NCI-H2081 treated with DMSO at 0.1 percent for 48 hours (cell line): Measurements from ENCODE around the gene HACD1.
"Not testable (repeated sequence)": the region's sequence is repeated elsewhere in the genome, so short reads cannot be mapped to it uniquely, and the experiment has no call there.

Source experiments
- DNase-seq: peaks from one replicate; lab custom pipeline; 2025; lab: John Stamatoyannopoulos, UW

HACD1 gene

DNA sequence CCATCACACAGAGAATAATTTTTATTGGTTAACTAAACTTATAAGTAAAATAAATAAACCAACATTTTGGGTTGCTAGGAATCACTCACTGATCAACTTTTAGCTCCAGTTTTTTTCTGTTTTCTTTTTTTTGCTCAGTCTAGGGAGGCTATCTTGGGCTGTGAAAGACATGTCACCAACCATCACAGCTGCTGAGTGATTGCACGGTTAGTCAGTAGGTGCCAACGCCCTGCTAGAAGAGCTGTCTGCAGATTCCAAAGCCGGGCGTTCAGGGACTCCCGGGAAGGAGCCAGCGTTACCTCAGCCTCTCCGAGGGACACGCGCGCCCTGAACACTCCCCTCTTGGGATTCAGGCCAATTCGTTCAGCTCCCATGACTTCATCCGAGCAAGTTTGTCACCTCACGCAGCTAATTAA lies 26.2 kb upstream of the HACD1 start:
- DNase-seq: peak; percentile 67

DNA sequence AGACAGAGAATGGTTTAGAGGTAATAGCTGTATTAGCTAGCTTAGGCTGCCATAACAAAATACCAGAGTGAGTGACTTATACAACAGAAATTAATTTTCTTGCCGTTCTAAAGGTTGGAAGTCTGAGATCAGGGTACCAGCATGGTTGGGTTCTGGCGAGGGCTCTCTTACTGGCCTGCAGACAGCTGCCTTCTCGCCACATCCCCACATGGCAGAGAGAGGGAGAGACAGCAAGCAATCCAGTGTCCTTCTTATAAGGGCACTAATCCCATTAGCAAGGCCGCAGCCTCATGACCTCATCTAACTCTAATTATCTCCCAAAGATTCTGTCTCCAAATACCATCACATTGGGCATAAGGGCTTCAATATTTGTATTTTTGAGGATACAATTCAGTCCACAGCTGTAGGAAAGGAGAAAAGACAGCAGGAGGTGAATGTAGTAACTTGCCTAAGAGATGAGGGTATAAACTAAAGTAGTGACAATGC lies 23.2 kb upstream of the HACD1 start:
- no peak for DNase-seq

DNA sequence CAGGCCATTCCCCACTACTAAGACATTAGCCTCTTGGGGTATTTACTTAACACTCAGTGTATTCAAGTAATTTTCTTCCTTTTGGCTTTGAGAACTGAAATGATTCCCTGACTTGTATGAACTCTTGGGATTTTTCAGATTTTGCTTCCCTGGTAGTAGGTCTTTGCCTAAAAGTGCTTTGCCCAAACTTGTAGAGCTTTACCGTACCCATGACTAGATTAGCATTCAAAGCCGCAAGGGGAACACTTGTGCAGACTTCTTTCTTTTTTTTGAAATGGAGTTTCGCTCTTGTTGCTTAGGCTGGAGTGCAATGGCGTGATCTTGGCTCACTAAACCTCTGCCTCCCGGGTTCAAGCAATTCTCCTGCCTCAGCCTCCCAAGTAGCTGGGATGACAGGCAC lies 20.7 kb upstream of the HACD1 start:
- DNase-seq: no peak

DNA sequence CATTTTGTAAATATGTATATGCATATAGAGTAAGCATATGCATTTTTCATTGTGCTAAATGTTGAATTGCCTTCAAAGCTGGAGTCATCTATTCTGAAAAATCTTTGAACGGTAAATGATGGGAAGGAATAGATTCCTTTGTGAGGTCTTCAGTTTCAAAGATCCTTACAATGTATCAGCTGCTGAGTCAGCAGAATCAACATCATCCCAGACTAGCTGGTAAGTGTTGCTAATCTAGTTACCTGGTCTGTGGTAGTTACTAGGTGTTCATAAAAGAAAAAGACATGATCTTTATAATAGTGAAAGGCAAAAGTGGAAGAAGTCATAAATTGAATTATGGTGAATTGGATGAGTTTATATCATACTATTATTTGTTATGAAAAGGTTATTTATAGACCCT lies 16.2 kb upstream of the HACD1 start:
- DNase-seq: no peak

- not testable (repeated sequence) for DNase-seq
Observed at GRCh38 chr10:17632590-17632989, 15.4 kb upstream of the HACD1 start.

- DNase-seq: no peak
Observed at GRCh38 chr10:17626656-17627055, 9.5 kb upstream of the HACD1 start.

DNA sequence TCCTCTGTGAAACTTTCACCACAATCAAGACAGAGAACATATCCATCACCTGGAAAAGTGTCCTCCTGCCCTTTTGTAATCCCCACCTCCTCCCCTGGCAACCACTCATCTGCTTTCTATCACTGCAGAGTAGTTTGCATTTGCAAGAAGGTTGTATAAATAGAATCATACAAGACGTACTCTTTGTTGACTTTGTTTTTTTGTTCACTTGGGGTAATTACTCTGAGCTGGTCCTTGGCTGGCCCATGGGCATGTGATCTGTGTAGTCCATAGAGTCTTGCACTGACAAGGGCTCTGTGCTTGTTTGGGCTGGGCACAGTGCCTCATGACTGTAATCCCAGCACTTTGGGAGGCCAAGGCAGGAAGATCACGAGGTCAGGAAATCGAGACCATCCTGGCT lies 7.8 kb upstream of the HACD1 start:
- DNase-seq: no peak

DNA sequence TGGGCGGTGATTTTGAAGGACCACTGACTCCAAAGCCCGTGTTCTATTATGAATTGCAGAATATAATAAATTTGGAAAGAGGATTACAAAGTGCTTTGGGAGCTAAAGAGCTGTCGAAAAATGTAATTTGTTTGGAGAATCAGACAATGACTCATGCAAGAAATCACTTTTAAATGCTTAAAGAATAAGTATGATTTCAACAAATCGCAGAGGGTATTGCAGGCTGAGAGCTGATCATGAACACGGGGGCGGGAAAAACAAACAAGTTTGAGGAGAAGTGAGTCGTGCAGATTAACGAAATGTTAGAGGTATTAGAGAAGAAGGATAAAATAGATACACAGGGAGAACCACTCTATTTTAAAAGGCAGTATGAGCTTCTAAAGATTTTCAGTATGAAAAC lies 4.9 kb upstream of the HACD1 start:
- DNase-seq: no peak

- DNase-seq: no peak
Observed at GRCh38 chr10:17616403-17617030, 657 bp downstream of the HACD1 start.

DNA sequence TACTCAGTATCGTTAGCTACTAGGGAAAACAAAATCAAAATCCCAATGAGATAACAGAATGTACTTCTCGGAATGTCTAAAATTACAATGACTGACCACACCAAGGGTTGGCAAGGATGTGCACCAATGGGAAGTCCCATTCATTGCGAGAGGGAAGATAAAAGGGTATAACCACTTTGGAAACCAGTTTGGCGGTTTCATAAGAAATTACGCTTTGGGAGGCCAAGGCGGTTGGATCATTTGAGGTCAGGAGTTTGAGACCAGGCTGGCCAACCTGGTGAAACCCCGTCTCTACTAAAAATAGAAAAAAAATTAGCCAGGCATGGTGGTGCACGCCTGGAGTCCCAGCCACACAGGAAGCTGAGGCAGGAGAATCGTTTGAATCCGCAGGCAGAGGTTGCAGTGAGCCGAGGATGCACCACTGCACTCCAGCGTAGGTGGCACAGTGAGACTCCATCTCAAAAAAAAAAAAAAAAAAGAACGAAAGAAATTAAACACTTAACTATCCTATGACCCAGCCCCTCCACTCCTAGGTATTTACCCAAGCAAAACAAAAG lies 7.6 kb downstream of the HACD1 start:
- no peak for DNase-seq

DNA sequence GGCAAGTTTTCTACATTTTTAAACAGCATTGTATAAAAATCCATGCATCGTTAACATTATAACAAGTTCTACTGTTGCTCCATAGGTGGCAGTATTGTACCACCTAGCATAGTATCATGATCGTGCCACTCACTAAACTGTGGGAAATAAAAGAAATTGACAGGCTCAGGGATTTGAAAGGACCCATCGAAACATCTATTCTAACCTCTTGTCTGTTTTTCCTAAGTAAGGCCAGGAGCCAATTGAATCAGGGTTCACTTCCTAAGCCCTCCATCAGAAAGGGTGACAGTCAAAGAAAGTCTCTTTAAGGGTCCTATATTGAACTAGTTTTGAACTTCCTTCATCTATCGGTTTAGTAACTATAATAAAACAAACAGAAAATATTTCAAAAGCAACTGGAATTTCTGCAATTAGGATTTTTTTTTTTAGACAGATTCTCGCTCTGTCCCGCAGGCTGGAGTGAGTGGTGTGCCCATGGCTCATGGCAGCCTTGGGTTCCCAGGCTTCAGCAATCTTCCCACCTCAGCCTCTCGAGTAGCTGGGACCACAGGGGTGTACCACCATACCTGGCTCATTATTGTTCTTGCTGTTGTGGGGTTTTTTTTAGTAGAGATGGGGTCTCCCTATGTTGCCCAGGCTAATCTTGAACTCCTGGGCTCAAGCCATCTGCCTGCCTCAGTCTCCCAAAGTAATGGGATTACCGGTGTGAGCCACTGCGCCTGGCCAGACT lies 9.4 kb downstream of the HACD1 start:
- peak; percentile 2 for DNase-seq

- DNase-seq: no peak
Observed at GRCh38 chr10:17607060-17607459, 10.1 kb downstream of the HACD1 start.

DNA sequence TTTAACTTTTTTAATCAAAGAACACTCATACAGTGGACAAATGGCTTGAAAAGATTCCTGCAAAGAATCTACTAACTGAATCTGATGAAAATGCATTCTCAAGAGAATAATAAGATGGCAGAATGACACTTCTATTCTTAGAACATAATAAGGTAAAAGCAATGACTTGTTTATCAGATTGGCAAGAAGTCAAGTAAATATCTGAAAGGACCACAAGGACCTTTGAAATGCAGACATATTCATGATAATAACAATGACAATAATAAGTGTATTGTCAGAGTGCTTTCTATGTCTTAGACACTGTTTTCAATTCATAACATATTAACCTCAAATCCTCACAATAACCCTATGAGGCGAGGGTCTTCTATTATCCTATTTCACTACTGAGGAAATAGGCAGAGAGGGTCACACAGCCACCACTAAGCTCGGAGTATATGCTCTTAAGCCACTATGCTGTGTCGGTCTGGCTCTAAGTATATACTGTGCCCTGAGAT lies 10.6 kb downstream of the HACD1 start:
- DNase-seq: no peak

- no peak for DNase-seq
Observed at GRCh38 chr10:17605936-17606335, 11.2 kb downstream of the HACD1 start.

DNA sequence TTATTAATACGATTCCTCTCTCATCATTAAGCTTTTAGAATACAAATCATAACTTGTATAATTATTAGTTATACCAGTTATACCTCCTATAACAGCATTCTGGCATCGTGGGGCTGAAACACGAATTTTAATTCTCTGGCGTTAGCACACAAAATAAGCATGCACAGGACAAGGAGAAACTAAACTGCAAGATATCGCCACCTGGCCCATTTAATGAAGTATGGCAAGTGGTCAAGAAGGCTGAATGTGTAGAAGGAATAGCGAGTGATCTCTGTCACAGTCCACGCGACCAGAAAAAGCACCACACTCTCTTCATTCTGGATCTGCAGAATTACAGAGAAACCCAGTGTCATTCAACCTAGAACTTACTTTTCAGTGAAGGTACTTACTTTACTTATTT lies 18.1 kb downstream of the HACD1 start:
- DNase-seq: no peak

DNA sequence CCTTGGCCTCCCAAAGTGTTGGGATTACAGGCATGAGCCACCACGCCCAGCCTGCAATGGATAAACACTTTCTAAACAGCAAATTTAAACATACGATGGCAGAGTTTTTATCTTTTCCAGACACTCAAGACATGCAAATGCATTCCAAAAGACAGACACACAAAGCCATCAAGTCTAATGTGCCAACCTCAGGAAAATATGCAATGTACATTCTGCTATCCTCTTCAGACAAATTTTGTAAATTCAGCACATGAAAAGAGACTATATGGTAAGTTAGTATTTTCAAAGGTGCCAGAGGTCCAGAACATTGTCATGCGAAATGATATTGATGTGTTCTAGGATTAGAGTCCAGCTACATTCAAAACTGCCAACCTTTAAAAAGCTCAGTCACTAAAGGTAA lies 19.8 kb downstream of the HACD1 start:
- DNase-seq: no peak

GRCh38 chr10:17590969-17591645 lies 26.1 kb downstream of the HACD1 start:
- no peak for DNase-seq

- not testable (repeated sequence) for DNase-seq
Observed at GRCh38 chr10:17589316-17589715, 27.9 kb downstream of the HACD1 start.

DNA sequence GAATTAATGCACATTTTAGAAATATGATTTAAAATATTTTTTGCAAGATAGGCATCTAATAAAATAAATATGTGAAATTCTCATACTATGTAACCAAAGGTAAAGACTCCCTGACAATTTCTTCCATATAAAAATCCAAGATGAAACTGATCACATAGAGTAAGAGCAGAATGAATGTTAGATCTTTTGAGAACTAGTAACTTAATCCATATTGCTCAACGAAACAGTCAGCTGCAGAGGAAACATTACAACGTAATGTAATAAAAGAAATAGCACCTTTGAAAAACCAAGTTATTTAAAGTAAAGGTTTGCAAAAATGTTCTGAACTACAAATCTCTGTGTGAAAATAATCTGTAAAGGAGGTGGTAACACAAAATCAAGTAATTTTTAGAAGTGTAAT lies 28.8 kb downstream of the HACD1 start:
- no peak for DNase-seq

- DNase-seq: not testable (repeated sequence)
Observed at GRCh38 chr10:17587321-17587720, 29.9 kb downstream of the HACD1 start.

GRCh38 chr10:17586821-17587234 lies 30.3 kb downstream of the HACD1 start:
- DNase-seq: no peak

GRCh38 chr10:17585016-17585415 lies 32.2 kb downstream of the HACD1 start:
- no peak for DNase-seq

GRCh38 chr10:17580885-17581284 lies 36.3 kb downstream of the HACD1 start:
- no peak for DNase-seq
